H7 (cell line): ENCODE results near the gene MBL2. TPM values are rescaled to one million over a fixed set of nuclear protein-coding genes. Genes with fewer than 3 reads are reported as not detected.

Experiments
- DNase-seq: peaks from one replicate; pipeline ENCODE4 v3.0.0; 2012
- H3K27me3 ChIP-seq: 2 replicates; pipeline ENCODE4 v1.6.0; 2011; ENCODE audit warnings: mild to moderate bottlenecking, low read length; ENCODE audit not compliant: control insufficient read depth, insufficient read depth
- H3K36me3 ChIP-seq: replicated peaks from 2 replicates; pipeline ENCODE4 v1.5.1; 2011; ENCODE audit warnings: low read length; ENCODE audit not compliant: control insufficient read depth, insufficient read depth
- H3K4me3 ChIP-seq: 2 replicates; pipeline ENCODE4 v1.5.1; 2011; ENCODE audit warnings: low read depth, mild to moderate bottlenecking, control low read depth, low read length, moderate library complexity; ENCODE audit not compliant: insufficient read depth
- total RNA-seq: library from RNA; depleted of rRNA; stranded (reverse); fragments of >200 nt; shearing (Covaris generic); gene quantifications from 2 replicates; pipeline ENCODE4 v1.2.3, GENCODE V29; 2014

The MBL2 gene
- total RNA-seq, 1 experiment from 2014 or later, result not detected

GRCh38 chr10:52779541-52780390 is 7.2 kb upstream of the MBL2 start:
- peak; percentile 81 for DNase-seq
- Histone ChIP-seq H3K4me3 (no peak overlapping the region), H3K36me3 (no peaks in the 10 kb centered on the region), H3K27me3 (no peaks in the 10 kb centered on the region)

DNA sequence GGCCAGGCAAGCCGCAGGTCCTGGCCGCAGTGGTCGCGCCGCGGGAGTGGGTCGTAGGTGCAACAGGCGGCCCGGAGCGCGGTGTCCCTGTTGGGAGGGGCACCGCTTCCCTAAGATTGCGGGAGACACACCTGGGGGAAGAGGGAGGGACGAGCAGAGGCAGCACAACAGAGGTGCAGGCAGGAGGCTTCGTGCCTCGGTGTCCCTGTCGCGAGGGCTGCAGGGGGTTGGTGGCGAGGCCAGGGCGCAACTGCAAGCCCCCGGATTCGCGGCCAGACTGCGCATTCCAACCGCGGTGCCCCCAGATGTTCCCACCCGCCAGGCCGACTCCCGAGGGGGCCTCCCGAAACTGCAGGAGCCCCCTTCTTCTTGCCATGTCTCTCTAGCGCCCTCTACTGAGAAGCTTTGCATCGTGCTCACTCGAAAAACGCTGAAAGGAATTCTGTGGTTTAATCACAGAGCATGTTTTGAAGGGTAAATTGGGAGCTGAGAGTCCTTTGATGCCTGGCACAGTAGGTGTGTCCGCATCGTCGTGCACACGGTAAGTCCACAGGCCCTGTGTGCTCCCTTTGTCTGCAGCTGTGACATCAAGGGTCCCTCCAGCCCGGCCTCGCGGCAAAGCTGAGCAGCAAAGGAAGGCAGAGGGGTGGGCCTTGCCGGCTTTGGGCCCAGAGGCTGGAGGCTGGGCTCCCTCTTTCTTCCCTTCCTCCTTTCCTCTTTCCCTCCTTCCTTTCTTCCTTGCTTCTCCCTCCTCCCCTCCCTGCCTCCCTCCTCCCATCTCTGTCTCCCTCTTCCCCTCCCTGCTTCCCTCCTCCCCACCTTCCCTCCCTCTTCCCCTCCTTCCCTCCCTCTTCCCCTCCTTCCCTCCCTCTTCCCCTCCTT is 6.2 kb upstream of the MBL2 start:
- no peaks in the 10 kb centered on the region for H3K27me3 ChIP-seq
- DNase-seq, result peak; percentile 74
- no peaks in the 10 kb centered on the region for H3K36me3 ChIP-seq
- H3K4me3 ChIP-seq, result no peak overlapping the region

DNA sequence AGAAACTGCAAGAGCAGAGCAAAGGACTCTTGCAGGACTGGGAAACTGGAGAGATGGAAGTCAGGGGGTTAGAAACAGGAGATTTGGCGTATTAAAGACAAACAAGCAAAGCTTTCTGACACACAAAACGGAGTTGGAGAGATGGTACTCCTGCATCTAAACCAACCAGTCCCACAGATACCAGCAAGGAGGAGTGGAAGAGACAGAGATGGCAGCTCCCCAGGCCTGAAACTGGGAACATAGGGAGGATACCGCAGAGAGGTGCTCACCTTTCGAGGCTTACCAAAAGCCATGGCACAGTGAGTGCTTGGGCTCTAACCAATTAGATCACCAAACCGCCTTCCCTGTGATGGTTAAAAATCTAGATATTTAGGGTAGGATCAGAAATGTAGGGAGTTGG is 4.8 kb upstream of the MBL2 start:
- Histone ChIP-seq H3K36me3 (no peaks in the 10 kb centered on the region), H3K4me3 (no peak overlapping the region), H3K27me3 (no peaks in the 10 kb centered on the region)
- DNase-seq, result no peak

DNA sequence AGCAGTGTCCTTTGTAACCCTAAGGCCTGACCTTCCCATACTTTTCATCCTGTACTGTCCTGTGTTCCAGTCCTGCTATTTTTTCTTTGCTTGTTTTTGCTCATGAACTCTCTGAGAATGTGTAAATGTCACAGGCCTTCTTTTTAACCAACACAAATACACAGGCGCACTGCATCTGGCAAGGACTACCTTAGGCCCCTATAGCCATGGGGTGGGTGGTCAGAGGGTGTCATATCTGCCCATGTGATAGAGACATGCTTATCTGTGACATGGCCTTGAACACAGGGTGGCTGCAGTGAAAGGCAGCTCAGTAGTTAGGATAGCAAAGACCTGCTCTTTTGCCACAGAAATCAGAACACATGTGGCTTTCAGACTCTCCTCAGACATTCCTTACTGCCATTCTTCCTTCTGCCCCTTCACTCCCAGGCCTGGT is 3.9 kb upstream of the MBL2 start:
- Histone ChIP-seq H3K27me3 (no peaks in the 10 kb centered on the region), H3K4me3 (no peak overlapping the region), H3K36me3 (no peaks in the 10 kb centered on the region)
- DNase-seq, result no peak

GRCh38 chr10:52775132-52775647 is 2.6 kb upstream of the MBL2 start:
- DNase-seq, result no peak
- Histone ChIP-seq H3K4me3 (no peak overlapping the region), H3K36me3 (no peaks in the 10 kb centered on the region), H3K27me3 (no peaks in the 10 kb centered on the region)

DNA sequence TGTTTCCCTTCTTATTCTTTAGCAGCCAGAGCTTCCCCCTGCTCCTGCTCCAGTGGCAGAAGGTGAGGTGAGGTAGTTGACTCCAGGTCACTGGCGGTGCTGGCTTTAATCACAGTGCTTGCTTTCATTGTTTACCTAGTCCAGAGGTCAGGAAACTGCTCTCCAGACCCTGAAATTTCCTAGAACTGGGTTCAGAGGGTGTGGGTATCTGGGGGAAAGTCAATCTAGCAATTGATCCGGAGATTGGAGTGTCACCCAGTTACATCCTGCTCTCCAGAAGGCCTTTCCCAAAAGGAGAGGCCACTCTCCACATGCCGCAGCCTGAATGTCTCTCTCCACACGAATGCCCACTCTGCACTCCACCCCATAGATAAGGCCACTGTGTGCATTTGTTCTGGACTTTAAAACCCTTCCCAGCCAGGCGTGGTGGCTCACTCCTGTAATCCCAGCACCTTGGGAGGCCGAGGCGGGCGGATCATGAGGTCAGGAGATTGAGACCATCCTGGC is 2.1 kb upstream of the MBL2 start:
- no peak overlapping the region for H3K4me3 ChIP-seq
- no peak for DNase-seq
- no peaks in the 10 kb centered on the region for H3K27me3 ChIP-seq
- no peaks in the 10 kb centered on the region for H3K36me3 ChIP-seq

DNA sequence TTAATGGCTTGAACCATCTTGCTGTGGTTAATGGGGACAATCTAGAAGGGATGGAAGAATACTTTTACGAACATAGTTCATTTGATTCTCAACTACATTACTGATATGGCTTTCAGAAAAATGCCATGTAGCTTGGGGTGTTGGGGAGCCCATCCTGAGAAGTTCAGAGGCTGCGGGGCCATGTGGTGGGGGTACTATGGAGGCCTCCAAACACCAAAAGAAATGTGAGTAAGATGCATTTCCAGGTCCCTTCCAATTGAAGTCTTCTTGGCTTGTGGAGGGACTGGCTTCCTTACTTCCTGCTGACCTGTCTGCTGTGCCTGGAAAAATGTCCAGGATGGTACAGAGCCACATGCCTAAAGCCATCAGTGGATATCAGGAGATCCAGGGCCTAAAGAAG is 1.6 kb upstream of the MBL2 start:
- no peaks in the 10 kb centered on the region for H3K27me3 ChIP-seq
- no peak overlapping the region for H3K4me3 ChIP-seq
- DNase-seq, result no peak
- no peaks in the 10 kb centered on the region for H3K36me3 ChIP-seq

GRCh38 chr10:52771534-52772445 is 794 bp downstream of the MBL2 start:
- Histone ChIP-seq H3K27me3 (no peaks in the 10 kb centered on the region), H3K4me3 (no peak overlapping the region), H3K36me3 (no peaks in the 10 kb centered on the region)
- DNase-seq, result no peak

- Histone ChIP-seq H3K27me3 (no peaks in the 10 kb centered on the region), H3K4me3 (no peak overlapping the region), H3K36me3 (no peaks in the 10 kb centered on the region)
- no peak for DNase-seq
Observed at GRCh38 chr10:52770904-52771303, 1.7 kb downstream of the MBL2 start.

DNA sequence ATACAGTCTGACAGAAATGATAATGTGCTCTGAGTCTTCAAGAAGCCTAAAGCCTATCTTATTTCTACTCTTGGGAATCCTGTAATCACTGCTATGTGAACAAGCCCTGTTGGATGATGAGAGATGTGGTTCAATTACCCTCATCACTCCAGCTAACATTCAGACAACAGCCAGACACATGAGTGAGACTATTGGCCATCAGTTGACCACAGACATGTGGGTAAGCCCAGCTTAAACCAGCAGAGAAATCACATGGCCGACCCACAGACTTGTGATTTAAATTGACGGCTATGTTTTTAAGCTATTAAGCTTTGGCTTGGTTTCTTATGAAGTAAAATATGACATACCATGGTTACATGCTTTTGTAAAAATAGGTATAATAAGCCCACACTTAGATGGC is 2.6 kb downstream of the MBL2 start:
- DNase-seq, result no peak
- no peaks in the 10 kb centered on the region for H3K36me3 ChIP-seq
- H3K4me3 ChIP-seq, result no peak overlapping the region
- no peaks in the 10 kb centered on the region for H3K27me3 ChIP-seq

- no peaks in the 10 kb centered on the region for H3K27me3 ChIP-seq
- H3K4me3 ChIP-seq, result no peak overlapping the region
- DNase-seq, result no peak
- H3K36me3 ChIP-seq, result no peaks in the 10 kb centered on the region
Observed at GRCh38 chr10:52768001-52768532, 4.5 kb downstream of the MBL2 start.

- Histone ChIP-seq H3K4me3 (no peak overlapping the region), H3K27me3 (no peaks in the 10 kb centered on the region), H3K36me3 (no peaks in the 10 kb centered on the region)
- DNase-seq, result no peak
Observed at GRCh38 chr10:52762088-52762487, 10.5 kb downstream of the MBL2 start.

- H3K4me3 ChIP-seq, result no peak overlapping the region
- H3K36me3 ChIP-seq, result no peaks in the 10 kb centered on the region
- no peak for DNase-seq
- no peaks in the 10 kb centered on the region for H3K27me3 ChIP-seq
Observed at GRCh38 chr10:52759154-52759553, 13.4 kb downstream of the MBL2 start.

GRCh38 chr10:52758406-52758805 is 14.2 kb downstream of the MBL2 start:
- no peaks in the 10 kb centered on the region for H3K27me3 ChIP-seq
- no peak for DNase-seq
- H3K36me3 ChIP-seq, result no peaks in the 10 kb centered on the region
- no peak overlapping the region for H3K4me3 ChIP-seq
